Measurements from ENCODE around the gene OBP2B. TPM values are rescaled to one million over a fixed set of nuclear protein-coding genes. Genes with fewer than 3 reads are reported as not detected.

Gene OBP2B
- total and polyA plus RNA-seq, 9 of the 15 experiments (the other 6 are each of a cell fraction or from before 2014, with no cell fraction given) = not detected

DNA sequence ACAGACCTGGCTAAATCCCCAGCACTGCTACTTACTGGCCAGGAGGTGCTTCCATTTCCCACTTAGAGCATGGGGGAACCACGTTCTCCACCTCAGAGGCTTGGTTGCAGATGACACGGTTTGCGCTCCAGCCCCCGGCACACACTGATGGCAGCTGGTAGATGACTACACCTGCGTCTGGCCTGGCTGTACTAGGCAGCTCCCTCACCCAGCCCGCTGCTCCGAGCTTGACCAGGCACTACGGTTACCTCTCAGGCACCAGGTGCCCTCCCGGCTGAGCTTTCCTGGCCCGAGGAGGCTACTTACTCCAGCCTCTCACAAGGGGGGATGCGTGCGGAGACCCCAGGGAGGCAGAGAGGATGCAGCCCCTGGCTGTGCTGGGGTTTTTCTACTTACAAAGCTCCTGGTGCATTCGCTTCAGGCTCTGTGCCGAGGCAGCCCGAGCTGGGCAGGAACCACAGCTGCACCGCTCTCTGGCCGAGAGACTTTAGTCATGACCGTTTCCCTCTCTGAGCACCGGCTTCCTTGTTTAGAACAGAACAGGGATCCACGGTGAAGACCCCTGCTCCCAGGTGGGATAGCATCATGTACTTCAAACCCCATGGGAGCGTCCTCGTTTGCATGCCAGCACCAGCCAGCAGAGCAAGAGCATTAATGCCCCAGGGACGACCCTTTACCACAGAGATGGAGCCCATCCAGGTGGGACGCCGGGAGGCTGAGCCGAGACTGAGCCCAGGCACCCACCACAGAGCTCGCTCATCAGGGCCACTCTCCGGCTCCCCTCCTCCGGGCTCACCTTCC lies 37.7 kb downstream of the OBP2B start:
- Histone ChIP-seq H3K9me1 (ENCODE audit: control insufficient read depth, insufficient read depth, low read length) (no peaks in the 10 kb centered on the region), H3K27ac (ENCODE audit: extremely low read depth, low read depth, low read length) (no peak overlapping the region), H3K9me3 (replicated peaks; ENCODE audit: control insufficient read depth, insufficient read depth, low read depth, low read length) (no peaks in the 10 kb centered on the region), H3K27me3 (ENCODE audit: control insufficient read depth in 2 of 2, insufficient read depth in 2 of 2, low read length in 2 of 2) (peaks cover 3 to 22% of the 10 kb centered on the region in 2 experiments; a peak in 2 of 5 replicates), H3K79me2 (ENCODE audit: control insufficient read depth, insufficient read depth, low read length) (no peaks in the 10 kb centered on the region), H3K36me3 (ENCODE audit: control insufficient read depth, insufficient read depth, low read length) (no peaks in the 10 kb centered on the region), H3K4me1 (replicated peaks in 1 of 2; ENCODE audit: control insufficient read depth in 2 of 2, insufficient read depth in 2 of 2, low read length in 2 of 2) (peaks cover 0 to 12% of the 10 kb centered on the region in 2 experiments; a peak in 2 of 5 replicates), H4K20me1 (replicated peaks; ENCODE audit: control insufficient read depth, insufficient read depth, low read length) (no peaks in the 10 kb centered on the region), H3K4me3 (no peak overlapping the region), H3K4me2 (ENCODE audit: insufficient read depth, low read length) (no peak overlapping the region), H3K9ac (ENCODE audit: insufficient read depth in 1 of 2, low read depth in 2 of 2, low read length in 2 of 2) (peak overlapping the region in 1 of 2 experiments; percentile 62; a peak in 2 of 4 replicates), H2AFZ (ENCODE audit: low read depth, low read length) (no peak overlapping the region)
- no TSS peak for BruUV-seq (replicated peaks)
- TF ChIP-seq ZNF75A (CRISPR knock-in tag; IDR thresholded peaks at IDR 0.05) (no peak), ZNF668 (CRISPR knock-in tag; IDR thresholded peaks at IDR 0.05) (no peak), BRD4 (IDR thresholded peaks at IDR 0.05) (no peak), MAFK (IDR thresholded peaks at IDR 0.05; ENCODE audit: low read length) (no peak), SMAD3 (CRISPR knock-in tag; conservative IDR thresholded peaks at IDR 0.05) (no peak), BRD9 (IDR thresholded peaks at IDR 0.05; ENCODE audit: low read depth, partially characterized antibody) (no peak), CBX3 (IDR thresholded peaks at IDR 0.05; ENCODE audit: borderline replicate concordance in 1 of 2, low read length in 2 of 2) (no peak), ZNF121 (CRISPR knock-in tag; conservative IDR thresholded peaks at IDR 0.05) (no peak), ZNF436 (CRISPR knock-in tag; IDR thresholded peaks at IDR 0.05) (no peak), CBFA2T3 (IDR thresholded peaks at IDR 0.05) (no peak), TCF7 (IDR thresholded peaks at IDR 0.05; ENCODE audit: borderline replicate concordance) (no peak), GABPB1 (CRISPR knock-in tag; IDR thresholded peaks at IDR 0.05) (no peak), ZNF77 (CRISPR knock-in tag; IDR thresholded peaks at IDR 0.05) (no peak), YBX1 (IDR thresholded peaks at IDR 0.05) (no peak), POLR2B (IDR thresholded peaks at IDR 0.05; ENCODE audit: low read depth, partially characterized antibody) (no peak)
- TF ChIP-seq, protein P1, sequence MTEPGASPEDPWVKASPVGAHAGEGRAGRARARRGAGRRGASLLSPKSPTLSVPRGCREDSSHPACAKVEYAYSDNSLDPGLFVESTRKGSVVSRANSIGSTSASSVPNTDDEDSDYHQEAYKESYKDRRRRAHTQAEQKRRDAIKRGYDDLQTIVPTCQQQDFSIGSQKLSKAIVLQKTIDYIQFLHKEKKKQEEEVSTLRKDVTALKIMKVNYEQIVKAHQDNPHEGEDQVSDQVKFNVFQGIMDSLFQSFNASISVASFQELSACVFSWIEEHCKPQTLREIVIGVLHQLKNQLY (CRISPR knock-in tag; conservative IDR thresholded peaks at IDR 0.05) = no peak
- DNase-seq (ENCODE audit: extremely low read depth in 1 of 4, low spot score in 3 of 4) (no peak), FAIRE-seq (no peak), ATAC-seq (no peak; the same call in 2 of the 3 replicates)
- 32% methylated on average over 29 of the region's 29 CpGs for whole genome bisulfite sequencing (ENCODE audit: insufficient coverage, low coverage, missing lambda C conversion rate)
- ChIA-PET POLR2A (interaction anchor here (0.6 to 1.3 kb wide), 4 partner anchors 9 to 183 kb away, joined by 3 to 5 read pairs (median 4); no protein-coding TSS in a partner anchor), CTCF (ENCODE audit: low intra/inter-chr PET ratio) (no interaction called here)
- intact Hi-C loops (cut with micrococcal nuclease) = no loop called here
- in situ Hi-C loops (cut with MboI) = no loop called here

Measured in K562 (cell line).